Pancreas (tissue), 10 donors: ENCODE data around the gene CNPY4. TPM values are rescaled to one million over a fixed set of nuclear protein-coding genes. Genes with fewer than 3 reads are reported as not detected.
A peak's percentile ranks its signal among the peaks of the same experiment; 100 is the strongest.

ENCODE experiments used
- ATAC-seq, 4 donors: fragments of 200-7000 bp; cut with Tn5 transposase; one replicate each; pipeline versions ENCODE4 v1.8.0 to v1.9.1; 2020; ENCODE audit warnings: mild to moderate bottlenecking in 4 of 4, moderate library complexity in 4 of 4
- DNase-seq, 6 donors: peaks; one replicate each; pipeline ENCODE4 v3.0.0-alpha.2; 2020
- FAIRE-seq: peaks from 2 replicates; lab custom pipeline; 2012; peaks lifted over from hg19 to GRCh38; lab: Jason Lieb, UNC
- H3K27ac ChIP-seq, 4 donors: fragments of 200-600 bp; sonication (generic); 1 replicate in 3 of 4; 2 replicates in 1 of 4; pipeline versions ENCODE4 v1.5.0 to v1.8.0; 2020
- H3K27me3 ChIP-seq, 4 donors: fragments of 200-600 bp; one replicate each; pipeline ENCODE4 v1.8.0; 2021
- H3K36me3 ChIP-seq, 3 donors: fragments of 200-600 bp; sonication (generic) in 1 of 3; one replicate each; pipeline versions ENCODE4 v1.5.0 to v1.8.0; 2020 to 2021
- H3K4me1 ChIP-seq, 3 donors: fragments of 200-600 bp; one replicate each; pipeline ENCODE4 v1.8.0; 2021
- H3K4me3 ChIP-seq, 4 donors: fragments of 200-600 bp; sonication (generic) in 2 of 4; one replicate each; pipeline versions ENCODE4 v1.5.0 to v1.8.0; 2020 to 2021
- H3K9me3 ChIP-seq, 4 donors: fragments of 200-600 bp; one replicate each; pipeline ENCODE4 v1.8.0; 2021
- CTCF ChIP-seq, 4 donors: fragments of 200-600 bp; sonication (generic) in 3 of 4; IDR thresholded peaks; one replicate each; pipeline versions ENCODE4 v1.5.0 to v1.8.0; 2021; ENCODE audit warnings: antibody characterized with exemption in 4 of 4
- WGBS, 2 donors: extraction: QIAGEN DNeasy Blood & Tissue Kit; methylation state at CpG; one replicate each; pipeline ENCODE4 v1.1.7; 2013; 5-methylcytosine and 5-hydroxymethylcytosine counted together
- intact Hi-C, 3 donors: fragments of 100-400 bp; cut with DNase I; formaldehyde crosslinking; loops; one replicate each; pipeline versions ENCODE4 v1.11.1 to v1.14.2; 2022
- polyA plus RNA-seq, 2 donors: library from polyadenylated mRNA; stranded (reverse); fragments of 200-250 nt; gene quantifications; one replicate each; pipeline ENCODE4 v1.2.3, GENCODE V29; 2013
- total RNA-seq, 6 donors: library from RNA; stranded (reverse); fragmentation: NEBNext Ultra II Directional in 4 of 6; extraction: Animal tissue kit (Norgen Biotek cat#: 25700) in 4 of 6; gene quantifications; one replicate each; pipeline versions ENCODE4 v1.2.1 to v1.2.4, GENCODE V29; 2021 to 2023
- donor health status: healthy with polysubstance abuse.
- donor health status: DM: no; HTN: no; CAD: no; lungs with moderate emphysema.
- donor health status: DM: no; HTN: no; CAD: no.
- donor health status: control.
- donor health status: control.
- donor health status: Bipolar disorder and iron deficiency.
- donor health status: DM: yes; HTN: yes; CAD: no.
- donor health status: DM: no; HTN: no; CAD: no.
- donor health status: DM: no; HTN: no; CAD: no.
- donor health status: DM: yes; HTN: yes; CAD: no.

CNPY4 gene
- total and polyA plus RNA-seq, 8 donors, result 1.8 to 10.8 (median 3.8) TPM

GRCh38 chr7:100074841-100075240 is 44.6 kb upstream of the CNPY4 start:
- 95 to 96% methylated on average over 7 of the region's 7 CpGs for WGBS, 2 donors
- ATAC-seq, result no peak
- Histone ChIP-seq H3K27me3 (no peaks in the 10 kb centered on the region), H3K4me1 (peaks cover 0 to 7% (median 3%) of the 10 kb centered on the region in 3 donors), H3K9me3 (peaks cover 0 to 2% (median 0%) of the 10 kb centered on the region in 4 donors), H3K4me3 (no peak overlapping the region), H3K27ac (no peak overlapping the region), H3K36me3 (peaks cover 17 to 75% (median 65%) of the 10 kb centered on the region in 3 donors)
- no peak for FAIRE-seq
- no peak for TF ChIP-seq CTCF (IDR thresholded peaks at IDR 0.05)
- intact Hi-C loops, result no loop called here
- no peak for DNase-seq

- no peaks in the 10 kb centered on the region for H3K27me3 ChIP-seq
- peaks cover 0 to 13% (median 8%) of the 10 kb centered on the region in 3 donors for H3K4me1 ChIP-seq
- no peak overlapping the region for H3K27ac ChIP-seq
- intact Hi-C loops, result no loop called here
- no peak overlapping the region for H3K4me3 ChIP-seq
- TF ChIP-seq CTCF (IDR thresholded peaks at IDR 0.05), result no peak
- FAIRE-seq (no peak), ATAC-seq (no peak), DNase-seq (no peak)
- peaks cover 0 to 2% (median 0%) of the 10 kb centered on the region in 4 donors for H3K9me3 ChIP-seq
- 92 to 93% methylated on average over 6 of the region's 6 CpGs for WGBS, 2 donors
- peaks cover 17 to 69% (median 60%) of the 10 kb centered on the region in 3 donors for H3K36me3 ChIP-seq
Measured at GRCh38 chr7:100075418-100075817, 44.0 kb upstream of the CNPY4 start.

- H3K36me3 ChIP-seq, result peaks cover 4 to 51% (median 42%) of the 10 kb centered on the region in 3 donors
- FAIRE-seq, result no peak
- H3K27ac ChIP-seq, result no peak overlapping the region
- peaks cover 0 to 15% (median 13%) of the 10 kb centered on the region in 3 donors for H3K4me1 ChIP-seq
- intact Hi-C loops, result no loop called here
- WGBS, 2 donors, result 91 to 92% methylated on average over 4 of the region's 4 CpGs
- H3K9me3 ChIP-seq, result no peaks in the 10 kb centered on the region
- DNase-seq, result no peak
- no peak for ATAC-seq
- TF ChIP-seq CTCF (IDR thresholded peaks at IDR 0.05), result no peak
- no peaks in the 10 kb centered on the region for H3K27me3 ChIP-seq
- no peak overlapping the region for H3K4me3 ChIP-seq
Measured at GRCh38 chr7:100077205-100077604, 42.2 kb upstream of the CNPY4 start.

- Histone ChIP-seq H3K27me3 (no peaks in the 10 kb centered on the region), H3K9me3 (no peaks in the 10 kb centered on the region), H3K4me1 (peaks cover 0 to 16% (median 15%) of the 10 kb centered on the region in 3 donors), H3K4me3 (no peak overlapping the region), H3K36me3 (peaks cover 3 to 32% (median 26%) of the 10 kb centered on the region in 3 donors), H3K27ac (no peak overlapping the region)
- intact Hi-C loops, result no loop called here
- ATAC-seq, result no peak
- no peak for DNase-seq
- 52 to 63% methylated on average over 7 of the region's 7 CpGs for WGBS, 2 donors
- no peak for TF ChIP-seq CTCF (IDR thresholded peaks at IDR 0.05)
- no peak for FAIRE-seq
Measured at GRCh38 chr7:100079024-100079560, 40.3 kb upstream of the CNPY4 start.

GRCh38 chr7:100080907-100081534 is 38.4 kb upstream of the CNPY4 start:
- no peak for FAIRE-seq

More at GRCh38 chr7:100080907-100081534, 38.4 kb upstream of the CNPY4 start:
- H3K9me3 ChIP-seq, result no peaks in the 10 kb centered on the region
- intact Hi-C loops, result no loop called here
- no peak for TF ChIP-seq CTCF (IDR thresholded peaks at IDR 0.05)
- peaks cover 0 to 16% (median 15%) of the 10 kb centered on the region in 3 donors for H3K4me1 ChIP-seq
- DNase-seq (no peak), ATAC-seq (peak in 2 of 4 donors; percentile 5 to 14)
- H3K36me3 ChIP-seq, result peaks cover 0 to 13% (median 11%) of the 10 kb centered on the region in 3 donors
- no peaks in the 10 kb centered on the region for H3K27me3 ChIP-seq
- 1% methylated on average over 34 of the region's 34 CpGs for WGBS, 2 donors
- H3K4me3 ChIP-seq, result peak overlapping the region; percentile 74 to 95 (median 86)
- peak overlapping the region; percentile 55 to 90 (median 63) for H3K27ac ChIP-seq
